Eye (tissue), 1 donor: ENCODE data around the gene USP2.
"Not testable (repeated sequence)": the region's sequence is repeated elsewhere in the genome, so short reads cannot be mapped to it uniquely, and the experiment has no call there.

Experiments
- DNase-seq: peaks from one replicate; pipeline ENCODE4 v3.0.0-alpha.2; 2015

Gene USP2

DNA sequence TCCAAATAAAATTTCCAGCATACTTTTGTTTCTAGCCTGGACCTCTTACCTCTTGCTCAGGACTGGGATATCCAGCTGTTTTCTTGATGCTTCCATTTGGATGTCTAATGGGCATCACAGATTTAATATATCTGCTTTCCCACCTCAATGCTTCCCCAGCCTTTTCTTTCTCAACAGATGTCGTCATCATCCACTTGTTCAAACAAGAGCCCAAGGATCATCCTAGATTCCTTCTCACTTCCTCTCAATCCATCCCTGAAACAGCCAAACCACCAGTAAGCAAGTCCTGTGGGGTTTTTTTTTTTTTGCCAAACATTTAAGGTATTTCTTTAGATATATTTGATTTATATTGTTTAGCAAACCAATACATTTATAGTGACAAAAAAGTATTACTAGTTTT, 29.0 kb upstream of the USP2 start:
- no peak for DNase-seq

DNA sequence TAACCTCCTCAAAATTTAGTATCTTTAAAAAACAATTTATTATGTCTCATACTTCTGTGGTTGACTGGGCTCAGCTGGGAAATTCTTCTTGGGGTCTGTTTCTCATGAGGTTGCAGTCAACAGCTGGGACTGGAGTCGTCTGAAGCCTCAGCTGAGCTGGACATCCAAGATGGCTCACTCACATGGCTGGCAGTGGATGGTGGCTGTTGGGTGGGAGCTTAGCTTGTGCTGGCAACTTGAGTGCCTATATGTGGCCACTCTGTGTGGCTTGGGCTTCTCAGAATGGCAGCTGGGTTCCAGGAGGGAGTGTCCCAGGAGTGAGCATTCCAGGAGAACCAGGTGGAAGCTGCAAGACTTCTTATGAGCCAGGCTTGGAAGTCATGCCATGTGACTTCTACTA, 28.2 kb upstream of the USP2 start:
- DNase-seq: no peak

DNA sequence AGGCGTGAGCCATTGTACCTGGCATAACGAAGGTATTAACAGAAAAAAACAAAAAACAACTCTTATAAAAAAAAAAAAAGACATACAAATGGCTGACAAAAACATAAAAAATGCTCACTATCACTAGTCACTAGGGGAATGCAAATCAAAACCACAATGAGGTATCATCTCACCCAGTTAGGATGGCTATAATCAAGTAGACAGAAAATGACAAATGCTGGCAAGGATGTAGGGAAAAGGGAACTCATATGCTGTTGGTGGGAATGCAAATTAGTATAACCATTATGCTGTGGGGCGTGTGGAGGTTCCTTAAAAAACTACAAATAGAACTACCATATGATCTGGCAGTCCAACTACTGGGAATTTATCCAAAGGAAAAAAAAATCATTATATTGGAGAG, 24.5 kb upstream of the USP2 start:
- DNase-seq: no peak

DNA sequence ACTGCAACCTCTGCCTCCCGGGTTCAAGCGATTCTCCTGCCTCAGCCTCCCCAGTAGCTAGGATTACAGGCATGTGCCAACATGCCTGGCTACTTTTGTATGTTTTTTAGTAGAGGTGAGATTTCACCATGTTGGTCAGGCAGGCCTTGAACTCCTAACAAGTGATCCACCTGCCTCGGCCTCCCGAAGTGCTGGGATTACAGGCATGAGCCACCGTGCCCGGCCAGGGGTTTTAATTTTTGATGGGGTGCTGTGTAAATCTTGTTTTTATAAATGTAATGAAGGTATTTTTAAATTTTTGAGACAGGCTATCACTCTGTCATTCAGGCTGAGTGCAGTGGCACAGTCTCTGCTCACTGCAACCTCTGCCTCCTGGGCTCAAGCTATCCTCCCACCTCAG, 24.0 kb upstream of the USP2 start:
- not testable (repeated sequence) for DNase-seq

DNA sequence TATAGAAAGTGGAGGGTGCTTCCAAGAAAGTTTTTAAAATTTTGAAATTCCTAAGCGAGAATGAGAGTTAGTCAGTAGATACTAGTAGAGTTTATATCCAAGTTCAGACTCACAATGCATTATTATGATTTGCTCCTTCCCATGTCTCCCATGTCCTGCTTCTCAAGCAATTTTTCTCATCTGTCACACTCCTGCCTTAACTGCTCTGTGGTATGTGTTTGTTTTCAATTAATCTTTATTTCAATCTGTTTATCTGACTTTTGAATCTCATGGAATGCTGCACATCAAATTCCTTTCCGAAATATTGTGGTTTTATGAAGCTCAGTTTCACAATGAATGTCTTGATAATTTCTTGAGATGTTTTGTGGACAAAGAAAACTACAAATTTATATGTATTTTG, 23.4 kb upstream of the USP2 start:
- no peak for DNase-seq

DNA sequence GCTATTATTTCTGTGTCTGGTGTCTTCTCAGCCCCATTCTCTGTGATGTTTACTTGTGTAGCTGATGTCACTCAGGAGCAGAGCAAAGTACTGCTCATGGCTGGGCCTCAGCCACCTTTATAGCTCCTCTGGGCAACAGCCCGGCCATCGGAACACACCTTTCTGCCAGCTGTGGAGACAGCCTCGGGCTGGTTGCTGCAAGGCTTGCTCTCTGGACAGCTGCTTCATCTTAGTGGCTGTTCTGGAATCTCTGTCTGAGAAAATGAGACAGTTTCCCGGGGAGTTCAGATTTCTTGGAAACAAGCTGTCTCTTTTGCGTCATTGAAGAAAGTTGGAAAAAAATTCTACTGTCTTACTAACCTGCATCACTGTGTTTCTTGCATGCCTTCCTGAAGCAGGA, 21.5 kb upstream of the USP2 start:
- DNase-seq: no peak

DNA sequence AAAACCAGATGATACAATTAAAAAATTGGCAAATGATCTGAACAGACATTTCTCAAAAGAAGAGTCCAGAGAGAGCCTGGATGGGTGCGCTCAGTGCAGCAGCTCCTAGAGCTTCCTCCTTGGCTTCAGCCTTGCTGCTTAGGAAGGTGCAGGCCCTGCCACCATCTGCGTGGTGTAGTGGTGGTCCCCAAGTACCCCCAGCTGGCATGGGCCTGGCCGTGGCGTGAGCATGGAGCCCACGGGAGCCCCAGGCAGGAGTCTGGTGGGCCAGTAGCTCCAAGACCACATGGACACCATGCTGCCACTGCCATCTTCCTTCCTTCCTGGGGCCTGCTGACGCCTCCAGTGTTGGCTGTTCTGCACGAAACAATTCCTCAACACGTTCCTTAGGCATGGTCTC, 21.0 kb upstream of the USP2 start:
- no peak for DNase-seq

DNA sequence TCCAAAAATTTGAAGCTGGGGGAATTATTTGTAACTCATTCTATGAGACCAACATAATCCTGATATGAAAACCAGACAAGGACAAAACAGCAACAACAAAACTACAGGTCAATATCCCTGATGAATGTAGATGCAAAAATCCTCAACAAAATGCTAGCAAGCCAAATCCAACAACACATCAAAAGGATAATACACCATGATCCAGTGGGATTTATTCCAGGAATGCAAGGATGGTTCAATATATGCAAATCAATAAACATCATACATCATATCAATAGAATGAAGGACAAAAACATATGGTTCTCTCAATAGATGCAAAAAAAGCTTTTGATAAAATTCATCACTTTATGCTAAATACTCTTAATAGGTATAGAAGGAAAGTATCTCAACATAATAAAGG, 19.4 kb upstream of the USP2 start:
- no peak for DNase-seq

DNA sequence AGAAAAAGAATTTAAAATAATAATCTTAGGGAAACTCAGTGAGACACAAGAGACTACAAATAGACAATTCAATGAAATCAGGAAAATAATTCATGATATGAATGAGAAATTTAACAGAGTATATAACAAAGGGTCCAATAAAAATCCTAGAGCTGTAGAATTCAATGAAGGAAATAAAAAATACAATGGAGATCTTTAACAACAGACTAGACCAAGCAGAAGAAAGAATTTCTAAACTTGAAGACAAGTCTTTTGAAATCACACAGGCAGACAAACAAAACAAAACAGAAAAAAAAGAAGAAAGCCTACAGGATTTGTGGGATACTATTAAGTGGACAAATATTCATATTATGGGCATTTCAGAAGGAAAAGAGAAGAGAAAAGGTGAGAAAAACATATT, 16.2 kb upstream of the USP2 start:
- no peak for DNase-seq

DNA sequence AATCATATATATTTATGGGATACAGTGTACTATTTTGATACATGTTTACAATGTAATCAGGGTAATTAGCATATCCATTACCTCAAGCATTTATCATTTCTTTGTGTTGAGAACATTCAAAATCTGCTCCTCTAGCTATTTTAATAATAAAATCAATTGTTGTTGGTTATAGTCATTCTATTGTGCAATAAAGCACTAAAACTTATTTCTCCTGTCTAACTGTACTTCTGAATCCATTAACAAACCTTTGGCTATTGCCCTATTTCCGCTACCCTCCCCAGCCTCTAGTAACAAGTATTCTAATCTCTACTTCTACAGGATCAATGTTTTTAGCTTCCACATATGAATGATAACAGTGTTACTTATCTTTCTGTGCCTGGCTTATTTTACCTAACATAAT, 15.3 kb upstream of the USP2 start:
- no peak for DNase-seq

DNA sequence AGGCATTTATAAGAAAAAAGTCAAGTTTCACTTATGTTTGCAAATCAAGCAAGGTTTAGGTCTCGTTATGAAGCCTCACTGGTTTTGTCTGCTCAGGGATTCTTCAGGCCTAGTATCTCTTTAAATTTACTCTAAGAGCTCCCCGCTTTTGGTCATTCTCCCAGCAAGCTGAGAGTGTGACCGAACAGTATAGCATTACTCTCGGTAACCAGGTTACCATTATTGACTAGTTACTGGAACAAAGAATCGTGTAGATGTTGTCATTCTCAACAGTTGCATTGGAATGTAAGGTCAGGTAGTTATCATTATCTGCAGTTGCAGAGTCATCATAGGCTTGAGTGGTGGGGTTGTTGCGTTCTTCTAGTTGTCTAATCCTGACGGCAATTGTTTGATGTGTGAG, 9.8 kb upstream of the USP2 start:
- DNase-seq: no peak

DNA sequence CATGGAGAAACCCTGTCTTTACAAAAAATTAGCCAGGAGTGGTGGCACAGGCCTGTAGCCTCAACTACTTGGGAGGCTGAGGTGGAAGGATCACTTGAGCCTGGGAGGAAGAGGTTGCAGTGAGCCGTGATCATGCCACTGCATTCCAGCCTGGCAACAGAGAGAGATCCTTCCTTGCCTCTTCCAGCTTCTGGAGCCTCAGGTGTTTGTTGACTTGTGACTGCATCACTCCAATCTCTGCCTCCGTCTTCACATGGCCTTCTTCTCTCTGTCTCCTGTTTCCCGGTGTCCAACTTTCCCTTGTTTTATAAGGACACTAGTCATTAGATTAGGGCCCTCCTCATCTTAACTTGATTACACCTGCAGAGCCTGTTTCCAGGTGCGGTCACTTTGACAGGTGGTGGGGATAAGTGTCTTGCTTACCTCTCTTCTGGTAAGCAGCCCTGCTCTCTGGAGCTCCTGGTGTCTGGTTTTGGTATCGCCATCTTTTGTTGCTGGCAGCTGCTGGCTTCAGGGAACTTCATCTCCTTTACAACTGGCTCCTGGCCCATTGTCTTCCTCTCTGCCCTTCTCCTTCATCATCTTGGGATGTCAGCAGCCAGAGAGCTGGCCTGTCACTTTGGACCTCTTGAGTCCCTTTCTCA, 8.2 kb upstream of the USP2 start:
- no peak for DNase-seq

DNA sequence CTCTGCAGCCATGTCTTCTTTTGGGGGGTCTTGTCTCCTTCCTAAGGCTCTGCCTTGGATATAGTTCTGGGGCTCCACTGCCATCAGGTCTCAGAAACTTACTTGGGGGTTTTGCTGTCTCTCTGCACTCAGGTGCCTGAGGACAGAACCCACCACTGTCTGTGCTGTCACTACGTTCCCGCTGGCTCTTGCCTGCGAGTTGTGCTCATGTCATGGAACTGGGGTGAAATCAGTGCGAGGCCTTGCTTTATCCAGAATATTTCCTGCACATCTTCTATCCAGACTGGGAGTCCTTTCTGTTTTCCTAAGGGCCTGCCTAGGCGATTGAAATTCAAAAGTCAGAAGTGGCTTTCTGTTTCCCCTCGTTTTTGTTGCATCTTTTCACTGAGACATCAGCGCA, 6.6 kb upstream of the USP2 start:
- no peak for DNase-seq

DNA sequence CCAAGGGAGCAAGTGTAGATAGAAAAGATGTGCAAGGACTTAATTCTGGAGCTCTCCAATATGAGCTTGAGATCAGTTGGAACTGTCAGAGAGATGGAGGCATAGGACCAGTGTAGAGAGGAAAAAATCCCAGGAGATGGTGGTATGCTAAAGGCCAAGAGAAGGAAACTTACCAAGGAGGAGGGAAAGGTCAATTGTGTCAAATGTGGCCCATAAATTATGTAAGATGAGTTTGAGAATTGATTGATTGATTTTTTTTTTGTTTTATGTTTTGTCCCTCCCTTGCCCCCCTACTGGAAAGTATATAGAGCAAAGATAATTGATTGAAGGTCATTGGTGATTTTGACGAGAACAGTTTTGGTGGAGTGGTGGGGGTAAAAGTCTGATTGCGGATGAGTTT, 2.8 kb upstream of the USP2 start:
- DNase-seq: no peak

DNA sequence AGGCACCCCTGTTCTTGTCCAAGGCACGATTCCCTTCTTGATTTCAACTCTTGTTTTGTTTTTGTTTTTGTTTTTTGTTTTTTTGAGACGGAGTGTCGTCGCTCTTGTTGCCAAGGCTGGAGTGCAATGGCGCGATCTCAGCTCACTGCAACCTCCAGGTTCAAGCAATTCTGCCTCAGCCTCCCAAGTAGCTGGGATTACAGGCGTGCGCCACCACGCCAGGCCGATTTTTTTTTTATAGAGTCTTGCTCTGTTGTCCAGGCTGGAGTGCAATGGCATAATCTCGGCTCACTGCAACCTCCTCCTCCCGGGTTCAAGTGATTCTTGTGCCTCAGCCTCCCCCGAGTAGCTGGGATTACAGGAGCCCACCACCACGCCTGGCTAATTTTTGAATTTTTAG, 1.0 kb upstream of the USP2 start:
- not testable (repeated sequence) for DNase-seq

DNA sequence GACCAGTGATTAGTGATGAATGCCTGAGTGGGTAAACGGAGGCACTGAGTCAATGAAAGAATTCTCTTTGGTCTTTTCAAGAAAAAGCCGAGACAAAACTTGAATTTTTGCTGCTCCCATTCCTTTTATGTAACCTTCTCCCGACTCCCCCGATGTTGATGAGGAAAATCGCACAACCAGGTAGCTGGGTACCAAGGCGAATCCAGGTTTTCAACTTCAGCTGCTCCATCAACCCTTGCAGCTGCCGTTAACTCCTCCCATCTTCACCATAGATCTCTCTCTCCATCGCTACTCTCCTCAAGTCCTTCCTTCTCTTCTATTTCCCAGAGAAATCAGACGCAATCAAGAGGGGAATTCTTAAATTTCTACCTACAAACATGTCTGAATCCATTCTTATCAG, 611 bp upstream of the USP2 start:
- no peak for DNase-seq

DNA sequence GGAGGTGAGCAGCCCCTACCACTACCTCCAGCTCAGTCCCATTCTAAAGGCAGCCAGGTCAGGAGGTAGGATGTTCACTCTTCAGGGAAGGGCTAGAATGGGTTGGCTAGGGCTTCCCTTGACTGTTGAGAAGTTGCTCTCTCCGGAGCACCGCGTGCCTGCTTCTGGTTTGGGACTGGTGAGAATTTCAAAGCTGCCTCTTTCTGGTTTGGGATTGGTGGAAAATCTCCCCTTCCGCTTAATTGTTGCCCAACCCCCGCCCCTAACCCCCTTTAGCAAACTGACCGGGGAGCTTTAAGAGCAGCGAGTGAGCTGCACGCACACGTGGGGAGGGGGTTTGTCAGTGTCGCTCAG, 686 bp downstream of the USP2 start:
- DNase-seq: no peak

DNA sequence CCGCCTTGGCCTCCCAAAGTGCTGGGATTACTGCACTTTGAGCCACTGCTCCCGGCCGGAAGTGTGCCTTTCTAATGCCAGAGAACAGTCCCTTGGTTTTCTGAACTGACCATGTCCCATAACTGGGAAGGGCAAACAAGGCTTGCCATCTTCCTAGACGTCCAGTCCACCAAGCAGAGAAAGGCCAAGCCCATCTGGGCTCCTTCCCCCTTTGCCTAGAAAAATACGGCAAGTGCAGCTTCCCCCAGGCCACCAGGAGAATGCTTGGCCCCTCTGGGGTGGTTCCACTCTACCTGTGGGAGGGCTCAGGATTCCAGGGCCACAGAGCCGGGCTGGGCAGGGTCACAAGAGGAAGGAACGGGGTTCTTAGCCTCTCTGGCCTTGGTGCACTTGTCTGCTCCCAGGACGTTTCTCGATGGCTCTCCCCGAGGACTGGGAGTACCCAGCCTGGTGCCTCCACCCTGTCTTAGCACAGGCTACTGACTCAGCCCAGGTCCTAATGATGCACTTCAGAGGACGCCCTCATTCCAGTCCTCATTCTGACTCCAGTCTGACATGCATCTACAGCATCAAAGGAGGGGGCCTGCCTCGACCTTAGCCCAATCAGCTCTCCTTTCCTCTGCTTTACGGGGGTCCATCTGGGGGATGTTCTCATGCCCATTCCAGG, 1.2 kb downstream of the USP2 start:
- no peak for DNase-seq

DNA sequence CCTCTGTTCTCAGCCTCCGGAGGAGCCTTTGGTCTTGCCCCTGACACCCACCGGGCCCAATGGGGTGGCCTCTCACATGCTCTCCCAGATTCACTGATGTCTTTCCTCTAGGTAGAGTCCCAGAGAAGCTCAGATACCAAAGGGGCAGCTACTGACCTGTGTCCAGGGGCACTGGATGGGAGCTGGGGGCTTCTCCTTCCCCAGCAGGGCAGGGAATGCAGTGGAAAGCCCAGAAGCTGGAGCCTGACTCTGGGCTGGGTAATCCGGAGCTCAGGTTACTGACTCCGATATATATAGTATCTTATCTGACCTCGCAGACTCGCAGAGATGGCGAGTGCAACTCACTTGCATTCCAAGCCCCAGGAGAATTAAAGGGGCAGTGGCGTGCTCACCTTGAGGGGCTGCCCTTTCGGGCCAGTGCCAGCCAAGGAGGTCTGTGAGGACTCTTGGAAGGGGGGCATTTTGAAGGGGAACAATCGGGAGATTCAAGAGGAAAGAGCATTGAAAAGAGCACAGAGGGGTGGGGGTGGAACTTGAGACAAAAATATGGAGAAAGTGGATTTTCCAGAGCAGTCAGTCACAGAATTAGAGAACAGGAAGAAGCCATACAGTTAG, 2.5 kb downstream of the USP2 start:
- DNase-seq: no peak

DNA sequence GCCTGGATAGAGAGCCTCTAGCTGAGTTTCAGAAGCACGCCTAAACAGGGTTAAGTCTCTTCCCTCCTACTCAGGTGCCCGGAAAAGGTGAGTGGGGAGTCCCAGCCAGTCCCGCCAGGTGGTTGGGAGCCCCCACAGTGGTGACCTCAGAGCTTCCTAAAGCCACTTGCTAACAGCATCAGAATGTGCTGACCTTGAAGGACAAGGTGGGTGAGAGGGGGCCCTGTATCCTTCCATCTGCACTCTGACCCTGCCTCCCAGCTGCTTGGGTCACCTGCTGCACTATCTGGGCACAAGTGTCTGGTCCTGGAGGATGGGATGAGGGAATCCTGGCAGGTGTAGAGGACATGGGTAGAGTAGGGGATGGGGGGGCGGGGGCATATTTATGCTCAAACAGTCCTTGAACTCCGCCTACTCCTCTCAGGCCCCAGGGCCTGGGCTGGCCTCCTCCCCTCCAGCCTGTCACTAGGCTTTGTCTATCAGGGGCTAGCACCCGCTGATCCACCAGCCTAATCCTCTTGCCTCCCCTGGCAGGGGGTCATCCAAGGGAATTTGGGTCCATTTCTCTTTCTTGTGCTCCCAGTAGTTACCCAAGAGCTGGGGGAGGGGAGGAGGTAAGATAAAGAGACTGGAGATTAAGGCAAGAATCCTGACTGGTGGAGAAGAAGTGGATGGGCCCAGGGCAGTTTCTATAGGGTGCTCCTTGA, 3.4 kb downstream of the USP2 start:
- DNase-seq: no peak

DNA sequence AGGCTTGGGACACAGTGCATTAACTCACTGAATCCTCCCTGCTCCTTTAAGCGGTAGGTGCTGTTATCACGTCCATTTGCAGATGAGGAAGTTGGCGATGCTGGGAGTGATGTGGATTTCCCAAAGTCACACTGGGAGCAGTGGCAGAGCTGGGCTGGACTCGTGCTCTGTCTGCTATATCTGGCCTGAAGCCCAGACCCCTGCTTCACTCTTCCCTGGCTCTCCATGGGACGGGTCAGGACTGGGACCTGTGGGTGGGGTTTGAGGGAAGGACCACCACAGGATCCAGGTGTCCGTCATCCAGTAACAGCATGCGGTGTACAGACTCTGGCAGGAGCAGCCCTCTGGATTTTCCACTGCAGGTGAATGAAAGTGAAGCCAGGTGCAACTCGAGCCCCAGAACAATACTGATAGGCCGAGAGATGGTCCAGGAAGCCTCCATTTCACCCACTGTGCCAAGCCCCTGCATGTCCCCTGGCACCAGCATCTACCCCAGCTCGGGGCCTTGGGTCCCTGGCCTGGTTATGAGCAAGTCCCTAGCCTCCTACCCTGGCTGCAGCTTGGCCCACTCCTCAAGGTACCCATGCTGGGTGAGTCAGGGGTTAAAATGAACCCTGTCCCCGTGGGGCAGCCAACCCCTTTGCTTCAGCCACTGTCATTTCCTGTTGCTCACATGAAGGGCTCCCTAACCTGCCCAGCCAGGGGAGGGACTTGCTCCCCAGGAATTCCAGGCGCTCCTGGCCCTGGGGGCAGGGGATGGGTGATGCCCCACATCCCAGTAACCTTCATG, 4.2 kb downstream of the USP2 start:
- no peak for DNase-seq

DNA sequence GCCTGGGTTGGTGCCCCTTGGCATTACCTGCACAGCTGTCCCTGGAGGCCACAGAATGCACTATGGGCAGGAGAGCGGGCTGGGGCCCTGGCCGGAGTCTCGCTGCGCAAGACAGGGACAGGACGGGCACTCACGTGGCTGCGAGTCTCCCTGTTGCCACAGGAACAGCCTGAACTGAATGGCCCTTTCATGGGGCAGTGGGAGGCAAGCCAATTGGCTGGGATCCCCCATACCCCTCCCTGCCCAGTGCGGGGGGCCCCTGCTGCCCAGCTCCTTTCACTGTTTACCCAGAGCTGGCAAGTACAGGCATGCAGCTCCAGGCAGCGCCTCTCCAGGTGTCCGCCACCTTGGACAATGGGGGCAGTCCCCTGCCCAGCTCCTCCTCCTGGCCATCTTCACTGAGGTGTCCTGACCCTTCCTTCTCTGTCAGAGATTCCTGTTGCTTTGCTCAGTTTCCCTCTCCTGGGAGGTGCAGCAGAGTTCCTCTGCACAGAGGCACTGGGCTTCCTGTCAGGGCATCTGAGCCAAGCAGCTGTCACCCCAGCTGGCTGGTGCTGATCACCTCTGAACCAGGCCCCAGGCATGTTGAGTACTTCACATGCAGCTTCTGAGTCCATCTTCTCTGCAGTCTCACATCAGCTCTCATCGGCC, 5.2 kb downstream of the USP2 start:
- DNase-seq: peak; percentile 64
